Measurements from ENCODE around the gene CCT4.

The CCT4 gene

GRCh38 chr2:61906186-61906470 is 17.7 kb upstream of the CCT4 start:
- CTCF ChIA-PET, result interaction anchor here (1.4 to 1.5 kb wide), 2 partner anchors 9 to 505 kb away, joined by 4 to 5 read pairs; no protein-coding TSS in a partner anchor
- peaks cover 0 to 14% (median 9%) of the 10 kb centered on the region in 4 experiments for H3K4me1 ChIP-seq (ENCODE audit: control extremely low read depth in 1 of 4, control insufficient read depth in 4 of 4, insufficient read depth in 4 of 4, low read length in 3 of 4)
- no peak for DNase-seq
- POLR2A ChIA-PET, result no interaction called here
- peak overlapping the region; percentile 66 to 85 for H3K27ac ChIP-seq (ENCODE audit: insufficient read depth in 1 of 2, low read depth in 1 of 2, low read length in 2 of 2, poor library complexity in 1 of 2, severe bottlenecking in 2 of 2)
- WGBS (ENCODE audit: insufficient coverage), result 10% methylated on average over 2 of the region's 6 CpGs
- H3K4me3 ChIP-seq (ENCODE audit: control insufficient read depth in 1 of 7, extremely low read depth in 1 of 7, insufficient read depth in 4 of 7, low read depth in 2 of 7, low read length in 6 of 7), result peak overlapping the region; percentile 78 to 96 (median 93)
- no peaks in the 10 kb centered on the region for H3K27me3 ChIP-seq (replicated peaks in 2 of 5; ENCODE audit: control insufficient read depth in 4 of 5, insufficient read depth in 5 of 5, low read length in 4 of 5)
- H3K36me3 ChIP-seq (ENCODE audit: control insufficient read depth in 4 of 4, insufficient read depth in 4 of 4, low read length in 3 of 4), result no peaks in the 10 kb centered on the region
- no peaks in the 10 kb centered on the region for H3K9me3 ChIP-seq (ENCODE audit: control extremely low read depth in 1 of 5, control insufficient read depth in 4 of 5, insufficient read depth in 2 of 5, low read depth in 1 of 5, low read length in 4 of 5)

- ChIA-PET CTCF (interaction anchor here (1.4 to 1.5 kb wide), 2 partner anchors 9 to 506 kb away, joined by 4 to 5 read pairs; no protein-coding TSS in a partner anchor), POLR2A (no interaction called here)
- H3K27me3 ChIP-seq (replicated peaks in 2 of 5; ENCODE audit: control insufficient read depth in 4 of 5, insufficient read depth in 5 of 5, low read length in 4 of 5), result no peaks in the 10 kb centered on the region
- H3K4me1 ChIP-seq (ENCODE audit: control extremely low read depth in 1 of 4, control insufficient read depth in 4 of 4, insufficient read depth in 4 of 4, low read length in 3 of 4), result peaks cover 0 to 14% (median 9%) of the 10 kb centered on the region in 4 experiments
- peak within 1 kb of the TSS; percentile 66 to 85 for H3K27ac ChIP-seq (ENCODE audit: insufficient read depth in 1 of 2, low read depth in 1 of 2, low read length in 2 of 2, poor library complexity in 1 of 2, severe bottlenecking in 2 of 2)
- H3K4me3 ChIP-seq (ENCODE audit: control insufficient read depth in 1 of 7, extremely low read depth in 1 of 7, insufficient read depth in 4 of 7, low read depth in 2 of 7, low read length in 6 of 7), result peak within 1 kb of the TSS; percentile 78 to 96 (median 93)
- H3K36me3 ChIP-seq (ENCODE audit: control insufficient read depth in 4 of 4, insufficient read depth in 4 of 4, low read length in 3 of 4), result no peaks in the 10 kb centered on the region
- DNase-seq, result peak; percentile 75 to 90 (median 82)
- WGBS (ENCODE audit: insufficient coverage), result 2% methylated on average over 30 of the region's 33 CpGs
- H3K9me3 ChIP-seq (ENCODE audit: control extremely low read depth in 1 of 5, control insufficient read depth in 4 of 5, insufficient read depth in 2 of 5, low read depth in 1 of 5, low read length in 4 of 5), result no peaks in the 10 kb centered on the region
These were observed 17.1 kb upstream of the CCT4 start, which contains the start of gene COMMD1 for GRCh38 chr2:61905372-61906185. Gene COMMD1, plus strand, starts transcription at chr2:61905674. Its CDS starts 5 bp downstream, at chr2:61905679.

GRCh38 chr2:61900281-61900680 is 11.8 kb upstream of the CCT4 start:
- Histone ChIP-seq H3K4me3 (ENCODE audit: control insufficient read depth in 1 of 7, extremely low read depth in 1 of 7, insufficient read depth in 4 of 7, low read depth in 2 of 7, low read length in 6 of 7) (no peak overlapping the region), H3K27ac (ENCODE audit: insufficient read depth in 1 of 2, low read depth in 1 of 2, low read length in 2 of 2, poor library complexity in 1 of 2, severe bottlenecking in 2 of 2) (no peak overlapping the region), H3K9me3 (ENCODE audit: control extremely low read depth in 1 of 5, control insufficient read depth in 4 of 5, insufficient read depth in 2 of 5, low read depth in 1 of 5, low read length in 4 of 5) (no peaks in the 10 kb centered on the region), H3K4me1 (ENCODE audit: control extremely low read depth in 1 of 4, control insufficient read depth in 4 of 4, insufficient read depth in 4 of 4, low read length in 3 of 4) (peaks cover 0 to 4% (median 2%) of the 10 kb centered on the region in 4 experiments), H3K36me3 (ENCODE audit: control insufficient read depth in 4 of 4, insufficient read depth in 4 of 4, low read length in 3 of 4) (no peaks in the 10 kb centered on the region), H3K27me3 (replicated peaks in 2 of 5; ENCODE audit: control insufficient read depth in 4 of 5, insufficient read depth in 5 of 5, low read length in 4 of 5) (no peaks in the 10 kb centered on the region)
- 100% methylated on average over 1 of the region's 1 CpG for WGBS (ENCODE audit: insufficient coverage)
- no peak for DNase-seq
- ChIA-PET POLR2A (no interaction called here), CTCF (no interaction called here)

GRCh38 chr2:61898810-61899209 is 10.4 kb upstream of the CCT4 start:
- DNase-seq, result peak; percentile 30 to 51 (median 50)
- H3K9me3 ChIP-seq (ENCODE audit: control extremely low read depth in 1 of 5, control insufficient read depth in 4 of 5, insufficient read depth in 2 of 5, low read depth in 1 of 5, low read length in 4 of 5), result no peaks in the 10 kb centered on the region
- no peaks in the 10 kb centered on the region for H3K36me3 ChIP-seq (ENCODE audit: control insufficient read depth in 4 of 4, insufficient read depth in 4 of 4, low read length in 3 of 4)
- POLR2A ChIA-PET, result no interaction called here
- no peaks in the 10 kb centered on the region for H3K4me1 ChIP-seq (ENCODE audit: control extremely low read depth in 1 of 4, control insufficient read depth in 4 of 4, insufficient read depth in 4 of 4, low read length in 3 of 4)
- CTCF ChIA-PET, result interaction anchor here (1.0 to 1.6 kb wide), 3 partner anchors 18 to 478 kb away, joined by 3 to 4 read pairs (median 3); no protein-coding TSS in a partner anchor
- no peak overlapping the region for H3K27ac ChIP-seq (ENCODE audit: insufficient read depth in 1 of 2, low read depth in 1 of 2, low read length in 2 of 2, poor library complexity in 1 of 2, severe bottlenecking in 2 of 2)
- no peak overlapping the region for H3K4me3 ChIP-seq (ENCODE audit: control insufficient read depth in 1 of 7, extremely low read depth in 1 of 7, insufficient read depth in 4 of 7, low read depth in 2 of 7, low read length in 6 of 7)
- no peaks in the 10 kb centered on the region for H3K27me3 ChIP-seq (replicated peaks in 2 of 5; ENCODE audit: control insufficient read depth in 4 of 5, insufficient read depth in 5 of 5, low read length in 4 of 5)
- WGBS (ENCODE audit: insufficient coverage), result 0% methylated on average over 1 of the region's 2 CpGs

- Histone ChIP-seq H3K36me3 (ENCODE audit: control insufficient read depth in 4 of 4, insufficient read depth in 4 of 4, low read length in 3 of 4) (peaks cover 4 to 32% (median 24%) of the 10 kb centered on the region in 4 experiments), H3K27ac (ENCODE audit: insufficient read depth in 1 of 2, low read depth in 1 of 2, low read length in 2 of 2, poor library complexity in 1 of 2, severe bottlenecking in 2 of 2) (peak overlapping the region; percentile 97 to 98), H3K4me3 (ENCODE audit: control insufficient read depth in 1 of 7, extremely low read depth in 1 of 7, insufficient read depth in 4 of 7, low read depth in 2 of 7, low read length in 6 of 7) (peak overlapping the region; percentile 87 to 100 (median 99)), H3K9me3 (ENCODE audit: control extremely low read depth in 1 of 5, control insufficient read depth in 4 of 5, insufficient read depth in 2 of 5, low read depth in 1 of 5, low read length in 4 of 5) (no peaks in the 10 kb centered on the region), H3K4me1 (ENCODE audit: control extremely low read depth in 1 of 4, control insufficient read depth in 4 of 4, insufficient read depth in 4 of 4, low read length in 3 of 4) (peaks cover 11 to 19% (median 17%) of the 10 kb centered on the region in 4 experiments), H3K27me3 (replicated peaks in 2 of 5; ENCODE audit: control insufficient read depth in 4 of 5, insufficient read depth in 5 of 5, low read length in 4 of 5) (no peaks in the 10 kb centered on the region)
- no peak for DNase-seq
- WGBS (ENCODE audit: insufficient coverage), result under 1% methylated on average over 14 of the region's 18 CpGs
- ChIA-PET CTCF (interaction anchor here (0.9 to 1.1 kb wide), 2 partner anchors 17 to 119 kb away, joined by 3 to 4 read pairs; no protein-coding TSS in a partner anchor), POLR2A (no interaction called here)
These were observed 664 bp downstream of the CCT4 start for GRCh38 chr2:61887717-61888266.

GRCh38 chr2:61885896-61886603 is 2.4 kb downstream of the CCT4 start:
- 98% methylated on average over 16 of the region's 18 CpGs for WGBS (ENCODE audit: insufficient coverage)
- H3K27me3 ChIP-seq (replicated peaks in 2 of 5; ENCODE audit: control insufficient read depth in 4 of 5, insufficient read depth in 5 of 5, low read length in 4 of 5), result no peaks in the 10 kb centered on the region
- ChIA-PET CTCF (no interaction called here), POLR2A (interaction anchor here (0.8 kb wide), 1 partner anchor 10 kb away, joined by 3 read pairs; no protein-coding TSS in a partner anchor)
- peaks cover 4 to 41% (median 34%) of the 10 kb centered on the region in 4 experiments for H3K36me3 ChIP-seq (ENCODE audit: control insufficient read depth in 4 of 4, insufficient read depth in 4 of 4, low read length in 3 of 4)
- H3K4me3 ChIP-seq (ENCODE audit: control insufficient read depth in 1 of 7, extremely low read depth in 1 of 7, insufficient read depth in 4 of 7, low read depth in 2 of 7, low read length in 6 of 7), result peak overlapping the region in 1 of 7 experiments; percentile 87
- no peaks in the 10 kb centered on the region for H3K9me3 ChIP-seq (ENCODE audit: control extremely low read depth in 1 of 5, control insufficient read depth in 4 of 5, insufficient read depth in 2 of 5, low read depth in 1 of 5, low read length in 4 of 5)
- peak in 2 of 3 donors; percentile 14 to 24 for DNase-seq
- H3K27ac ChIP-seq (ENCODE audit: insufficient read depth in 1 of 2, low read depth in 1 of 2, low read length in 2 of 2, poor library complexity in 1 of 2, severe bottlenecking in 2 of 2), result peak overlapping the region in 1 of 2 experiments; percentile 14
- peaks cover 11 to 19% (median 17%) of the 10 kb centered on the region in 4 experiments for H3K4me1 ChIP-seq (ENCODE audit: control extremely low read depth in 1 of 4, control insufficient read depth in 4 of 4, insufficient read depth in 4 of 4, low read length in 3 of 4)
